Colonic mucosa (tissue), 4 donors: ENCODE results near the gene RPS27L. TPM values are rescaled to one million over a fixed set of nuclear protein-coding genes. Genes with fewer than 3 reads are reported as not detected.

Source experiments
- DNase-seq: peaks from one replicate; pipeline ENCODE4 v3.0.0-alpha.2; 2020
- H3K27ac ChIP-seq: fragments of 200-600 bp; one replicate; pipeline ENCODE4 v1.8.0; 2021
- H3K27me3 ChIP-seq: fragments of 200-600 bp; one replicate; pipeline ENCODE4 v1.8.0; 2021
- H3K36me3 ChIP-seq: fragments of 200-600 bp; one replicate; pipeline ENCODE4 v1.8.0; 2021
- H3K4me1 ChIP-seq: fragments of 200-600 bp; one replicate; pipeline ENCODE4 v1.8.0; 2021; ENCODE audit warnings: mild to moderate bottlenecking
- H3K4me3 ChIP-seq: fragments of 200-600 bp; one replicate; pipeline ENCODE4 v1.8.0; 2021
- H3K9ac ChIP-seq, 2 donors: one replicate each; pipeline ENCODE4 v1.7.0; 2013; ENCODE audit warnings: control low read depth in 2 of 2, low read depth in 2 of 2, low read length in 2 of 2
- H3K9me3 ChIP-seq: fragments of 200-600 bp; one replicate; pipeline ENCODE4 v1.8.0; 2021
- CTCF ChIP-seq: fragments of 200-600 bp; IDR thresholded peaks from one replicate; pipeline ENCODE4 v1.8.0; 2022; ENCODE audit warnings: antibody characterized with exemption, mild to moderate bottlenecking
- intact Hi-C: fragments of 100-400 bp; cut with DNase I; formaldehyde crosslinking; loops from one replicate; pipeline ENCODE4 v1.14.1; 2022
- total RNA-seq, 2 donors: library from RNA; stranded (reverse); fragmentation: NEBNext Ultra II Directional in 1 of 2; extraction: Animal tissue kit (Norgen Biotek cat#: 25700) in 1 of 2; gene quantifications; one replicate each; pipeline ENCODE4 v1.2.1, GENCODE V29; 2021
- donor health status: healthy.
- donor health status: DM: no; HTN: no; CAD: no.
- donor health status: DM: no; HTN: no; CAD: no.

Gene RPS27L
- total RNA-seq, 2 donors from 2014 or later = 205 to 269 TPM

GRCh38 chr15:63188926-63189871, 31.9 kb upstream of the RPS27L start, which contains the start of gene RAB8B:
TSS of gene RAB8B (plus strand) at chr15:63189606. CDS start at chr15:63189625, 19 bp downstream.
- DNase-seq = peak; percentile 99
- Histone ChIP-seq H3K4me1 (no peaks in the 10 kb centered on the region), H3K4me3 (peak within 1 kb of the TSS; percentile 56), H3K9me3 (no peaks in the 10 kb centered on the region), H3K9ac (peak within 1 kb of the TSS; percentile 76 to 92), H3K27me3 (no peaks in the 10 kb centered on the region), H3K36me3 (no peaks in the 10 kb centered on the region), H3K27ac (peak within 1 kb of the TSS; percentile 65)
- TF ChIP-seq CTCF = no peak
- intact Hi-C loops = no loop called here

GRCh38 chr15:63188247-63188925, 31.1 kb upstream of the RPS27L start:
- intact Hi-C loops = no loop called here
- H3K27ac ChIP-seq = peak overlapping the region; percentile 65
- no peak for TF ChIP-seq CTCF
- H3K36me3 ChIP-seq = no peaks in the 10 kb centered on the region
- H3K9ac ChIP-seq = peak overlapping the region; percentile 56 to 67
- no peaks in the 10 kb centered on the region for H3K4me1 ChIP-seq
- H3K27me3 ChIP-seq = no peaks in the 10 kb centered on the region
- no peak for DNase-seq
- no peaks in the 10 kb centered on the region for H3K9me3 ChIP-seq
- peak overlapping the region; percentile 56 for H3K4me3 ChIP-seq

GRCh38 chr15:63187589-63188226, 30.4 kb upstream of the RPS27L start:
- H3K9me3 ChIP-seq = no peaks in the 10 kb centered on the region
- H3K27ac ChIP-seq = no peak overlapping the region
- H3K36me3 ChIP-seq = no peaks in the 10 kb centered on the region
- TF ChIP-seq CTCF = no peak
- no peak overlapping the region for H3K4me3 ChIP-seq
- intact Hi-C loops = no loop called here
- DNase-seq = no peak
- H3K9ac ChIP-seq = no peak overlapping the region
- H3K4me1 ChIP-seq = no peaks in the 10 kb centered on the region
- H3K27me3 ChIP-seq = no peaks in the 10 kb centered on the region

- H3K27me3 ChIP-seq = no peaks in the 10 kb centered on the region
- DNase-seq = no peak
- no peaks in the 10 kb centered on the region for H3K4me1 ChIP-seq
- H3K4me3 ChIP-seq = no peak overlapping the region
- no peak overlapping the region for H3K9ac ChIP-seq
- TF ChIP-seq CTCF = no peak
- intact Hi-C loops = no loop called here
- H3K9me3 ChIP-seq = no peaks in the 10 kb centered on the region
- no peak overlapping the region for H3K27ac ChIP-seq
- H3K36me3 ChIP-seq = no peaks in the 10 kb centered on the region
These were observed 28.8 kb upstream of the RPS27L start for GRCh38 chr15:63186065-63186464.

GRCh38 chr15:63185206-63185605, 27.9 kb upstream of the RPS27L start:
- intact Hi-C loops = no loop called here
- H3K9ac ChIP-seq = no peak overlapping the region
- H3K4me3 ChIP-seq = no peak overlapping the region
- no peaks in the 10 kb centered on the region for H3K9me3 ChIP-seq
- DNase-seq = no peak
- TF ChIP-seq CTCF = no peak
- no peaks in the 10 kb centered on the region for H3K27me3 ChIP-seq
- H3K36me3 ChIP-seq = no peaks in the 10 kb centered on the region
- no peak overlapping the region for H3K27ac ChIP-seq
- no peaks in the 10 kb centered on the region for H3K4me1 ChIP-seq
